GM19035 (cell line): ENCODE measurements around the gene KRT23.
"Not testable (repeated sequence)": the region's sequence is repeated elsewhere in the genome, so short reads cannot be mapped to it uniquely, and the experiment has no call there.

ENCODE experiments used
- ATAC-seq: cut with Tn5 transposase; IDR thresholded peaks from one replicate; pipeline ENCODE4 v1.9.1; 2021; ENCODE audit not compliant: unreplicated experiment

Gene KRT23

GRCh38 chr17:40950176-40950575, 12.7 kb upstream of the KRT23 start:
- no peak for ATAC-seq

DNA sequence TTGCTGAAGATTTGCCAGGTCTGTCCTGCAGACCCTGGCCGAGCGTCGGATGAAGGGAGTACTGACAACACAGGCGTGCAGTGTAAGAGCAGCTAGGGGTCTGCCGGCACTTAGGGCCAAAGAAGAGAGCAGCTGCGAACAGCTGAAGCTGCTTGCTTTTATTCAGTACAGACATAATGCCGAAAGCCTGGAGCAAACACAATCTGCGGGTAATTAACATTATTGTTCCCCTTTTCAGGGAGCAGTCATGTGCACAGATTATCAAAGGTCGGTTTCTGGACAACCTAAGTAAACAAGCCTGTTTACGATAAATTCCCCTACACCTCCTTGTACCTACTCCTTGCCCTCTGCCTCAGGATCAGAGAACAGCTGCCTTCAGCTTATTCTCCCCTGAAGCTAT, 12.0 kb upstream of the KRT23 start:
- no peak for ATAC-seq

- ATAC-seq = no peak
Measured at GRCh38 chr17:40947929-40948328, 10.5 kb upstream of the KRT23 start.

DNA sequence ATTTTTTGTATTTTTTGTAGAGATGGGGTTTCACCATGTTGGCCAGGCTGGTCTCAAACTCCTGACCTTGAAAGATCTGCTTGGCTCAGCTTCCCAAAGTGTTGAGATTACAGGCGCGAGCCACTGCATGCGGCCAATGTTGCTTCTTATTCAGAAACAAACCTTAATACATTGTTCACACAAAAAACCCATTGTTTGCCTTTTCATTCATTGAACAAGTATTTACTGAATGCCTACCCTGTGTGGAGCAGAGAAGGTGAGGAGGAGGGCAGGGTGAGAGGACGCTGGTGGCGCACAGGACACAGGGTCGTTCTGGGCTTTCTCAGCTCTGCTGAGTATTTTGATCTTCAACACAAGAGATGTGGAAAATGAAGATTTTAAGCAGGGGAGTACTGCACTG, 8.0 kb upstream of the KRT23 start:
- no peak for ATAC-seq

DNA sequence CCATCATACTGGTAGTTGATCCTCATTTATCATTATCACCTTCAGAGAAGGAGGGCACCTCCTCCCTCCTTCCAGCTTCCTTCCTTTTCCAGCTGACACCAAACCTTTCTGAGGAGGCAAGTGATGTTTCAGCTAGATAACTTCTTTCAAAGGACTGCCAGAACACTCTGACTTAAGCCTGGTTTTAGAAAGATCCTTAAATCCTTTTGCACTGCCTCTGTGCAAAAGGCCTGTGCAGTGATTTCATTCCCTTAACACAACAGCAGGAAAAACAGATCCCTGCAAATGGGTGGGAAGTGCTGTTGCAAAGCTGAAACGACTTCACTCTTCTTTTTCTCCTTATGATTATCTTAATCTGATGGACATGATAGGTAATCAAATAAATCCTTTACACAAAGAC, 7.1 kb upstream of the KRT23 start:
- ATAC-seq = no peak

- ATAC-seq = no peak
Measured at GRCh38 chr17:40942553-40942952, 5.1 kb upstream of the KRT23 start.

- ATAC-seq = no peak
Measured at GRCh38 chr17:40940266-40940665, 2.8 kb upstream of the KRT23 start.

DNA sequence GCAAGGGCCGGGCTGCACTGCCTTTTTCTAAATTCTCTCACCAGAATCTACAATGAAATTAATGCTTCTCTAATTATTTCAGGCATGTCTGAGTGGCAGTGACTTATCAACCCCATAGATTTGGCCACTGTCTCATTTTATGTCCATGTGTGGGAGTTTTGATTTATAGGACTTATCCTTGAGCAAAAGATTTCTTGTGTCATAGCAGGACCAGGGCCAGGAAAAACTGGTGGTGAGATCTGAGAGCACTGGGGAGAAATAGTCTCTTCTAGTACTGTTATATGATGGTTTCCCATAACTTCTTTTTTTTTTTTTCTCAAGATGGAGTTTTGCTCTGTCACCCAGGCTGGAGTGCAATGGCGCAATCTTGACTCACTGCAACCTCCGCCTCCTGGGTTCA, 1.5 kb upstream of the KRT23 start:
- ATAC-seq = no peak

GRCh38 chr17:40936976-40937375, 470 bp downstream of the KRT23 start:
- no peak for ATAC-seq

DNA sequence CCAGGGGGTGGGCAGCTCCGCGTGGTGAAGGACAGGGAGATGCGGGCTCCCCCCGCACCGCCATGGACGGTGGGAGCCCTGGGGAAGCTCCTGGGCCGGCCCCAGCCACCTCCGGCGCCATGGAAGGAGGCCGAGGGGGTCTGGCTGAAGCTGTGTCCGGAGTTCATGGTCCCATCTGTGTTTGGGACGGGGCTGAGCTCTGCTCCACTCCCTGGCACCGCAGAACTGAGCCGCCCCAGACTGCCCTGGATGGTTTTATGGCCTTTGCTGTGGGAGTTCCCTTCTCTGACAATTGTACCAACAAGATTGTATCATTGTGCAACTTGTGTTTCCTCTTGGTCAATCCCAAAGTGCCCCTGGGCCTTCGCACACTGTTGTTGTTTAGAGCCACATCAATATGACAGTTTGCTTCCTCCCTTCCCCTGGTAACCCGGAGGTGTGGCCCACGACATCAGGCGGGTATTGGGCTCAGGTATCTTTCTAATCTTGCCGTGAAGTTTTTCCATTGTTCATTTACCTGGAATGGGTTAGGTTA, 942 bp downstream of the KRT23 start:
- ATAC-seq = no peak

- no peak for ATAC-seq
Measured at GRCh38 chr17:40935624-40936023, 1.8 kb downstream of the KRT23 start.

- no peak for ATAC-seq
Measured at GRCh38 chr17:40932608-40933007, 4.8 kb downstream of the KRT23 start.

- ATAC-seq = no peak
Measured at GRCh38 chr17:40931311-40931710, 6.1 kb downstream of the KRT23 start.

DNA sequence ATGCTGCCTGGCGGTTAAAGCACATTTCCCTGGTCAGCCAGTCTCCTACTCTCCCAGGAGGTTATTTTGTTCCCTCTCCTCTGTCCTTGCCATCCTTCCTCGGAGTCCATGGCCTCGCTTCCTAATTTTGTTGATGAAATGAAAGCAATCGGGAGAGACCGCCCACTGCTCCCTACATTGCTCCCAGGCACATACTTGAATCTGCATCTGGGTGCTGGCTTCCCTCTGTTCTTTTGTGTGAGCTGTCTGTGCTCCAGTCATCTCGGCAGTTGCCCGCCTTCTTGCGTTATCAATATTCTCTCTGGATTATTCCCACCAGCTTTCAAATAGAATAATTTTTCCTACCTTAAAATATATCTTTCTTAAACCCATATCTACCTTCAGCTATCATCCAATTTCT, 11.1 kb downstream of the KRT23 start:
- no peak for ATAC-seq

GRCh38 chr17:40922239-40922638, 15.2 kb downstream of the KRT23 start:
- no peak for ATAC-seq

DNA sequence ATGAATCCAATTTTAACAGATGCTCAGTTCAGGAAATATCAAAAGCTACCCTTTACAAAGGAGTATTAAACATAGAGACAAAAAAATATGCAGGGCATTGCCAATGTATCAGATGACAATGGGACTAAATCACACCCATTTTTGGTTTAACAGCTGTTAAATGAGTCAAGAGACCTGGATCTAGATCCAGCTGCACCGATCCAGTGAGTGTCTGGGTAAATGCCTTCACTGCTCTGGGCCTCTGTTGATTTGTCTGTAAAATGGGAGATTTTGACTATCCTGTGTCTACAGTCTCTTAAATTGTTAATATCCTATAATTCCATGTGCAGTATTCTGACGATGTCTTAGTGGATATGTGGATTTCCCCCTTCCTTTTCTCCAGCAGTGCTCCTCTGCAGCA, 16.4 kb downstream of the KRT23 start:
- ATAC-seq = no peak

- not testable (repeated sequence) for ATAC-seq
Measured at GRCh38 chr17:40917116-40917515, 20.3 kb downstream of the KRT23 start.

- ATAC-seq = no peak
Measured at GRCh38 chr17:40916366-40916765, 21.1 kb downstream of the KRT23 start.

DNA sequence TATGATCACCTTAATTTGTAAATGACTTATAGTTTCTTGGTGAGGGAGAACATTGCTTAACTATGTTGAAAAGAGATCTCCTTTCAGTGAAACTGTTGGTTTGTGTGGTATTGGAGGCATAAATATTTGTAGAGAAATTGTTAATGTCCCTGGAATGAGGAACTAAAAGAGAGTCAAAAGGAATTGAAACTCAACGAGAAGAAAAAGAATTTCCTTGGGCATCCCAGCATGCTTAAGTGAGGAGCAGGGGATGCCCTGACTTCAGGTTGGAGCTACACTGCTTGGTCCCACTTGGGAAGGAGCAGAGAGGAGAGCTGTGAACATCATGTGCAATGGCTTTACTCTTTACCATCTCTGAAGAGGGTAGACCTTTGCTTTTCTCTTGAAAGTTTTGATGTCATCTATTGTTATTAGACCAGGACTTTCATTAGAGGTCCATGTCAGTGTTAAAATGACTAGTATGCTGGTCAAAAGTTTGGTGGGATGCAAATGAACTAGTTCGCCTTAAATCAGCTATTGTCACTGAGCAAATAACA, 21.7 kb downstream of the KRT23 start:
- no peak for ATAC-seq

DNA sequence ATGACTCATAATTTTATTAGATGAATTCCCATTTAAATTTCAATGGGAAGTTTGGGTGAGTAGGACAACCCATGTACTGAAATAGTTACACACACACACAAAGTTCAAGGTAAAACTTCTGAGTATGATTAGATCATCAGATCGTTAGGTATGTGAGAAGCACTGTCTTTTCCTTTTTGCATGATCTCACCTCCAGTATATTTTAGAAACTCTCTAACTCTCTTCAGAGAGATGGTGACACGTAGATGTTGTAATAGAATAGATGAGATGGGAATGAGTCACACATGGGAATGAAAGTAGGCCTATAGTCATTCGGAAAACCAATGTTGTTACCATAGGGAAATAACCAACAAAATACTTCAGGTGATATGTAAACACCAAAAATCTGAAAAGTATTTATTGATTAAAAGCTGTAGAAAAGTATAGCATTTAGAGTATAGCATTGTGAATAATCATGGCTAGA, 22.2 kb downstream of the KRT23 start:
- no peak for ATAC-seq

GRCh38 chr17:40914075-40914855, 23.2 kb downstream of the KRT23 start:
- no peak for ATAC-seq

DNA sequence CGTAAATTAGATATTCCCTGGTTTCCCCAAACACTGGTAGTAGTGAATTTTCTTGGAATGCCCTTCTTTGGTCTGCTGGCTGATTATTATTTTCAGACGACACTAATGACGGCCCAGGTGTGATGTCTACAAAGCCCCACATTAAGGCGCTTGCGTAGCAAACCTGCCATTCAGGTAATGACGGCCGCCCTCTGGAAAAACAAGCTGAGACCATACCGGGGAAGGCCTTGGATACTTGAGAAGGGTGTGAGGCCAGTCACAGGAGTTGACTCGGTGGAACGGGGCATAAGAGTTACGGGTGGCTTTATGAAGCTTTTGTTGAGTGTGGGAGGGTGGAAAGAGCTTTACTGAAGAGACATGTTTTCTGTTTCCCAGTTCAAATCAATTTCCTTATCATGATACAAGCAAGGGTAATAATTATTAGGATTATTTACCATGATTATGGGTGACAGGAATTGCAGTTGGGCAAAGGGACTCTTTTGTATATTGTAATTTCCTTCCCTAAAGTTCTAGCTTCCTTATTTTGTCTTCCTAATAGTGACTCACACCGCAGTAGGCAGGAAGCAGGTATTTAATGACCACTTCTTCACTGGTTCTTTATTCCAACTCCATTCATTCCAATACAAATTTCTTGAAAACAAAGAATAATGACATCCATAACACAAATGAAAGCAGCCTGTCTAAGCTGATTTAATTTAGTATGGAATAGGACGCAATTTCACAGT, 24.8 kb downstream of the KRT23 start:
- ATAC-seq = no peak
